Aorta (tissue), 5 donors: ENCODE measurements around the gene CCDC28B. TPM values are rescaled to one million over a fixed set of nuclear protein-coding genes. Genes with fewer than 3 reads are reported as not detected.
A peak's percentile ranks its signal among the peaks of the same experiment; 100 is the strongest.

ENCODE experiments used
- ATAC-seq: fragments of 200-7000 bp; cut with Tn5 transposase; one replicate; pipeline ENCODE4 v1.9.1; 2022; ENCODE audit warnings: moderate library complexity; ENCODE audit not compliant: low FRiP score
- DNase-seq, 2 donors: peaks; one replicate each; pipeline ENCODE4 v3.0.0-alpha.2; 2020
- H3K27ac ChIP-seq, 2 donors: one replicate each; pipeline ENCODE4 v1.5.1; 2013; ENCODE audit warnings: low read length in 2 of 2, mild to moderate bottlenecking in 2 of 2, moderate library complexity in 2 of 2, control low read depth in 1 of 2, inconsistent platforms in 1 of 2, low read depth in 1 of 2
- H3K27me3 ChIP-seq, 2 donors: one replicate each; pipeline ENCODE4 v1.6.1; 2013; ENCODE audit warnings: control low read depth in 1 of 2, low read length in 1 of 2, mild to moderate bottlenecking in 1 of 2, moderate library complexity in 1 of 2; ENCODE audit not compliant: insufficient read depth in 2 of 2, control insufficient read depth in 1 of 2
- H3K36me3 ChIP-seq, 2 donors: one replicate each; pipeline ENCODE4 v1.6.1; 2013; ENCODE audit warnings: control low read depth in 1 of 2, low read length in 1 of 2, mild to moderate bottlenecking in 1 of 2; ENCODE audit not compliant: insufficient read depth in 2 of 2, control insufficient read depth in 1 of 2
- H3K4me1 ChIP-seq, 2 donors: one replicate each; pipeline ENCODE4 v1.6.1; 2013; ENCODE audit warnings: low read length in 2 of 2, control low read depth in 1 of 2, mild to moderate bottlenecking in 1 of 2, moderate library complexity in 1 of 2; ENCODE audit not compliant: insufficient read depth in 2 of 2, control insufficient read depth in 1 of 2
- H3K4me3 ChIP-seq, 2 donors: one replicate each; pipeline ENCODE4 v1.5.1; 2013; ENCODE audit warnings: low read length in 2 of 2, control low read depth in 1 of 2, mild to moderate bottlenecking in 1 of 2
- H3K9me3 ChIP-seq: one replicate; pipeline ENCODE4 v1.6.1; 2013; ENCODE audit warnings: mild to moderate bottlenecking, low read length; ENCODE audit not compliant: control insufficient read depth
- WGBS, 2 donors: extraction: QIAGEN DNeasy Blood & Tissue Kit; methylation state at CpG; one replicate each; pipeline ENCODE4 v1.1.7; 2013; 5-methylcytosine and 5-hydroxymethylcytosine counted together
- intact Hi-C, 2 donors: fragments of 100-400 bp; cut with DNase I; formaldehyde crosslinking; loops; one replicate each; pipeline versions ENCODE4 v1.14.2 to v1.15.0; 2022
- polyA plus RNA-seq, 2 donors: library from polyadenylated mRNA; stranded (reverse); fragments of 200-250 nt; gene quantifications; one replicate each; pipeline ENCODE4 v1.2.3, GENCODE V29; 2013
- total RNA-seq, 2 donors: library from RNA; stranded (reverse); fragmentation: NEBNext Ultra II Directional; extraction: Animal tissue kit (Norgen Biotek cat#: 25700); gene quantifications; one replicate each; pipeline ENCODE4 v1.2.1, GENCODE V29; 2021
- donor health status: healthy with polysubstance abuse.
- donor health status: Bipolar disorder and iron deficiency.
- donor health status: DM: no; HTN: no; CAD: no.
- donor health status: DM: no; HTN: no; CAD: no.
- donor health status: DM: yes; HTN: yes; CAD: no.

Gene CCDC28B
- total and polyA plus RNA-seq, 4 donors = 2.8 to 10.5 (median 6.0) TPM

DNA sequence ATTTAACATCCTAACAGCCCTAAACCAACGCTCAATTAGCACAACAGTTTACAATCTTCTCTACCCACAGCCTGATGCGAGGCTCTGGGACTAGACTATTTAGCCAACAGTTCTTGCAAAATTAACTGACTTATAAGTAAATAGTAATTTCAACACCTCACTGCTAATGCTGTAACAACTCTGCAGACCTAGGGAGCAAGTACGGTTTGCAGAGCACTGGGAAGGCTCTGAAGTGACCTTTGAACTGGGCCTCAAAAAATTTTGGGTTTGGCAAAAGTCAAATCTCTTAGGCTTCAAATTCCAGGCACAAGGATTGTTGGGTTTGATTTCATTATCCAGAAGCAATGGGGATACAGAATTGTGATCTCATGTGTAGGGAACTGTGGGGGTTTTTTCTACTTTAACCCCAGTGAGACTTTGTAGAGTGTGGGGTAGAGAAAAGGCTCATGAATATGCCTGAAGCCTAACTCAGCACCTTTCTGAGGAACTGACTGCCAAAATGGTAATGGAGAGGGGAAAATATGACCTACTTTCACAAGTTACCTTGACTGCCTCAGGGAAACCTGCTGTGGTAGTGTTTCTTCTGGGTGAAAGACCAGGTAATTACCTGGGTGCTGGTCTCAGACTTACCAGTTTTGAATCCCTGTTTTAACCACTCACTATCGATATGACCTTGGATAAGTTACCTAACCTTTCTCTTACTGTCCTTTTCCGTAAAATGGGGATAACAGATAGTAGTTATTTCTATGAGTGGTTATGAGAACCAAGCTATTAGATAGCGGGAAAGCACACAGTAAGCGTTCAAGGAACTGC is 21.8 kb upstream of the CCDC28B start:
- Histone ChIP-seq H3K4me3 (peak overlapping the region; percentile 20 to 21), H3K9me3 (no peaks in the 10 kb centered on the region), H3K27ac (peak overlapping the region; percentile 4 to 89), H3K27me3 (no peaks in the 10 kb centered on the region), H3K4me1 (no peaks in the 10 kb centered on the region), H3K36me3 (no peaks in the 10 kb centered on the region)
- DNase-seq = no peak
- no peak for ATAC-seq
- intact Hi-C loops = loop anchor here in 1 of 2 donors (5.0 kb wide), 1 partner anchor 71 kb away; the partner anchor contains the start of gene KPNA6
- 81% methylated on average over 7 of the region's 7 CpGs for WGBS, 2 donors

DNA sequence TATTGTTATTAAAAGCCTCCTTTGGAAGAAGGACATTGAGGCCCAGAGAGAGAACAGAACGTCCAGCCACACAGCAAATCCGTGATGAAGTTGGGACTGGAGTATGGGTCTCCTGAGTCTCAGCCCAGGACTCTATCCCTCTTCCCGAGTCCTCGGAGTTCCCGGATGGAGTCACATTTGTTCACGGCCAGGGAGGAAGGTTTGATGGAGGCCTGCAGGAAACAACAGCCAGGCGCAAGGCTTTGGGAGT is 21.3 kb upstream of the CCDC28B start:
- H3K9me3 ChIP-seq = no peaks in the 10 kb centered on the region
- H3K27ac ChIP-seq = peak overlapping the region; percentile 4 to 89
- ATAC-seq (no peak), DNase-seq (no peak)
- WGBS, 2 donors = 5 to 7% methylated on average over 7 of the region's 7 CpGs
- H3K27me3 ChIP-seq = no peaks in the 10 kb centered on the region
- peak overlapping the region; percentile 20 to 21 for H3K4me3 ChIP-seq
- no peaks in the 10 kb centered on the region for H3K36me3 ChIP-seq
- H3K4me1 ChIP-seq = no peaks in the 10 kb centered on the region
- intact Hi-C loops = loop anchor here in 1 of 2 donors (5.0 kb wide), 1 partner anchor 72 kb away; the partner anchor contains the start of gene KPNA6

DNA sequence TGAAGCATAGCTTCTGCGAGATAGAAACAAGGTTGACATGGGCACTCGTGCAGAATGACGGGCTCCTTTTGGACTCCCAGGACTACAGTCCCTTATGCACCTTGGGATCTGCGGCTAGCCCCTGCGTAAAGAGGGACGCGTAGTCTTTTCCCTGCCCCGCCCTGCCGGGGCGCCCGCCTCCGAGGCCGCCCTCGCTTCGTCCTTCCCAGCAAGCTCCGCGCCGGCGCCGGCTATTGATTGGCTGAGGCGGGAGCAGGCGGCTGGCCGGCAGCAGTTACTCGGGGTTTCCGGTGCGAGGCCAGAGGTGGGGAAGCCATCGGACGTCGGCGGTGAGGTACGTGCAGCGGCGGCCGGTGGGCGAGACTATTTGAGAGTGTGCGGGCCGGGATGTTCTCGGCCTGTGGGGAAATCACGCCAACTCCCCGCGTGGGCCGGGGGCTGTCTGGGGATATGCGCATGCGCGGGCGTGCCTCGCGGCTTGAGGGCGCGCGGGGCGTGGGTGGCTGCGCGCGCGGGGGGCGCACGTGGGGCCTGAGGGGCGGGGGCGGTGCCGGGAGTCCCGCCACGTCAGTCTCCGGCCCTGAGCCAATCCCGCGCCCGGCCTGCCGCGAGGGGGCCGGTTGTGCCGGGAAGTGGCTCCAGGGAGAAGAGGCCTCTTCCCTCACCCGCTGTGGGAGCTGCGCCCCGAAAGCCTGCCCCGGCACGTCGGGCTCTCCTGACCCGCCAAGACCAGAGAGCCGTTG is 20.8 kb upstream of the CCDC28B start, which contains the start of gene TXLNA:
Gene TXLNA, plus strand, starts transcription at position 233 of the 743 bp plus-strand sequence. CDS start 671 bp downstream, outside the sequence.
- peak within 1 kb of the TSS; percentile 56 for H3K4me3 ChIP-seq
- ATAC-seq (peak; percentile 96), DNase-seq (peak; percentile 97 to 98)
- peaks cover 0 to 2% of the 10 kb centered on the region in 2 donors for H3K36me3 ChIP-seq
- WGBS, 2 donors = 1% methylated on average over 55 to 79 of the region's 79 CpGs
- peak within 1 kb of the TSS; percentile 63 to 89 for H3K27ac ChIP-seq
- no peaks in the 10 kb centered on the region for H3K4me1 ChIP-seq
- no peaks in the 10 kb centered on the region for H3K27me3 ChIP-seq
- no peaks in the 10 kb centered on the region for H3K9me3 ChIP-seq
- intact Hi-C loops = loop anchor here in 1 of 2 donors (5.0 kb wide), 1 partner anchor 72 kb away; the partner anchor contains the start of gene KPNA6

DNA sequence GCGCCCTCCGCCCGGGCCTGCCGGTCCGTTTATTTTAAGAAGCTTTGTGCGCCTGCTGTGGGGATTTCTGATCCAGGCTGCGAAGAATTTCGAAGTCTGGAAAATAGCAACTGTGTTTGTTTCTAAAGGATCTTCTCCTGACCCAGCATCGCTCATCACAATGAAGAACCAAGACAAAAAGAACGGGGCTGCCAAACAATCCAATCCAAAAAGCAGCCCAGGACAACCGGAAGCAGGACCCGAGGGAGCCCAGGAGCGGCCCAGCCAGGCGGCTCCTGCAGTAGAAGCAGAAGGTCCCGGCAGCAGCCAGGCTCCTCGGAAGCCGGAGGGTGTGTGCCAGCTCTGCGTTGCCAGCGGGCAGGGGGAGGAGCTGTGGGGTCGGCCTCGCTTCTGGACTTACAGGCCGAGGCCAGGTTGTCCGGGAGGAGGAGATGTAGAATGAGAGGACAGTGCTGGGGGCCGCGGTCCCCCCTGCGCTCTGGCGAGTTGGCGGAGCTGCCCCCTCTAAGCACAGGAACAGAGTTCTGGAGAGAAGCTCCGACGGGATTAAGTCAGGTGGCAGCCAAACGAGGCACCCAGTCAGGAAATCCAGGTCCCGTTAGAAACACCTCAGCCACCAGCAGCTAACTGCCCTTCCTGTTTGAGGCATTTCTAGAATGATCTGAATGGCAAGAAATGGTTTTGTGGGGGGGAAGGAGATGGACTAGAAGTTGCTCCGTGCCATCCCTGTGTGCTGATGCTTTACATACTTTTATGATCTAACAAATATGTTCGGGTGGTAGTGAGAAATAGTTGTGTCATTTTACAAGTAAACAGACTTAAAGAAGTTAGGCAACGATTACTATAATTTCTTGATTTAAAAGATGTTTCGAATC is 20.0 kb upstream of the CCDC28B start:
- 4% methylated on average over 36 of the region's 36 CpGs for WGBS, 2 donors
- peaks cover 0 to 2% of the 10 kb centered on the region in 2 donors for H3K36me3 ChIP-seq
- H3K9me3 ChIP-seq = no peaks in the 10 kb centered on the region
- intact Hi-C loops = no loop called here
- peak overlapping the region; percentile 63 to 88 for H3K27ac ChIP-seq
- peak overlapping the region; percentile 56 for H3K4me3 ChIP-seq
- ATAC-seq (peak; percentile 53), DNase-seq (peak; percentile 79 to 88)
- no peaks in the 10 kb centered on the region for H3K4me1 ChIP-seq
- H3K27me3 ChIP-seq = no peaks in the 10 kb centered on the region

DNA sequence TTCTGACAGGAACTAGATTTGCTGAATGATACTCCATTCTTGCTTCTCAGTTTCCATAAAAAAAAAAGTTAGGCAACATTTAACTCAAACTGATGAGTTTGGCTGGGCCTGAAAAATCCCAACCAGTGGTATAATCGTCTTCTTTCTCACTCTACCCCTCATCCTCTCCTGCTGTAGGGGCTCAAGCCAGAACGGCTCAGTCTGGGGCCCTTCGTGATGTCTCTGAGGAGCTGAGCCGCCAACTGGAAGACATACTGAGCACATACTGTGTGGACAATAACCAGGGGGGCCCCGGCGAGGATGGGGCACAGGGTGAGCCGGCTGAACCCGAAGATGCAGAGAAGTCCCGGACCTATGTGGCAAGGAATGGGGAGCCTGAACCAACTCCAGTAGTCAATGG is 19.3 kb upstream of the CCDC28B start:
- ATAC-seq = no peak
- H3K9me3 ChIP-seq = no peaks in the 10 kb centered on the region
- H3K4me1 ChIP-seq = no peaks in the 10 kb centered on the region
- no peak overlapping the region for H3K4me3 ChIP-seq
- peaks cover 0 to 3% of the 10 kb centered on the region in 2 donors for H3K36me3 ChIP-seq
- no peak for DNase-seq
- H3K27ac ChIP-seq = peak overlapping the region in 1 of 2 donors; percentile 5
- 66 to 69% methylated on average over 9 of the region's 9 CpGs for WGBS, 2 donors
- H3K27me3 ChIP-seq = no peaks in the 10 kb centered on the region
- intact Hi-C loops = no loop called here

DNA sequence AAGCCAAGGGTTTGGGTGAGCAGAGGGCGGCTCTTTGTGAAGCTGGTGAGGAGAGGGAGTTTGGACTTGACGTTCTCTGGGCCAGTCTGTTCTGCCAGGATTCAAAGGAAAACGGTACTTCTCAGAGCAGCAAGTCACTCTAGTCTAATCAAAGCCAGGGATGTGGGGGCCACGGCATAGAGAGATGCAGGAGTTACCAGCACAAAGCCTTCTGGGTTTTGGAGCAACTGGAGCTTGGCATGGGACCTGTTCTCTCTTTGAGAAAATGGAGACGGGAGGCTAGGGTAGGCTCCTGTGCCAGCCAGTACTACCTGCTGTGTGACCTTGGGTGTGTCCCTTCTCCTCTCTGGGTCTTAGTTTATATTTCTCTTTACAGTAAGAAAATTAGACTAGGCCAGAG is 18.8 kb upstream of the CCDC28B start:
- no peak for ATAC-seq
- peak overlapping the region in 1 of 2 donors; percentile 21 for H3K27ac ChIP-seq
- 40 to 44% methylated on average over 5 of the region's 5 CpGs for WGBS, 2 donors
- DNase-seq = no peak
- H3K36me3 ChIP-seq = peaks cover 3 to 4% of the 10 kb centered on the region in 2 donors
- no peaks in the 10 kb centered on the region for H3K9me3 ChIP-seq
- H3K27me3 ChIP-seq = no peaks in the 10 kb centered on the region
- no peaks in the 10 kb centered on the region for H3K4me1 ChIP-seq
- no peak overlapping the region for H3K4me3 ChIP-seq
- intact Hi-C loops = no loop called here

DNA sequence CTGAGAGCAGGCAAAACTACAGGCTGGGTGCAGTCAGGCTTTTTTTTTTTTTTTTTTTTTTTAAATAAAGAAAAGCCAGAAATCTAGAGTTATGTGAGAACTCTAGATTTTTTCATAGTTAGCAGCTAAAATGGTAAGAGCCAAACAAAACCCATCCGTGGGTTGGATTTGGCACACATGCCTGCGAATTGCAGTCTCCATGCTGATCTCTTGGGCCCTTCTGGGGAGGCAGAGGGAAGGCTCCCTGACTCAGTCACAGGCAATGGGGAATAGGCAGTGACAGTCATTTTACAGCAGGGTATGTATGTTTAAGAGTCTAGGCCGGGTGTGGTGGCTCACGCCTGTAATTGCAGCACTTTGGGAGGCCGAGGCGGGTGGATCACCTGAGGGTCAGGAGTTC is 18.3 kb upstream of the CCDC28B start:
- H3K9me3 ChIP-seq = no peaks in the 10 kb centered on the region
- no peak overlapping the region for H3K27ac ChIP-seq
- 53 to 59% methylated on average over 6 of the region's 6 CpGs for WGBS, 2 donors
- no peaks in the 10 kb centered on the region for H3K4me1 ChIP-seq
- DNase-seq (peak in 1 of 2 donors; percentile 49), ATAC-seq (no peak)
- H3K4me3 ChIP-seq = no peak overlapping the region
- peaks cover 3 to 4% of the 10 kb centered on the region in 2 donors for H3K36me3 ChIP-seq
- intact Hi-C loops = no loop called here
- no peaks in the 10 kb centered on the region for H3K27me3 ChIP-seq

DNA sequence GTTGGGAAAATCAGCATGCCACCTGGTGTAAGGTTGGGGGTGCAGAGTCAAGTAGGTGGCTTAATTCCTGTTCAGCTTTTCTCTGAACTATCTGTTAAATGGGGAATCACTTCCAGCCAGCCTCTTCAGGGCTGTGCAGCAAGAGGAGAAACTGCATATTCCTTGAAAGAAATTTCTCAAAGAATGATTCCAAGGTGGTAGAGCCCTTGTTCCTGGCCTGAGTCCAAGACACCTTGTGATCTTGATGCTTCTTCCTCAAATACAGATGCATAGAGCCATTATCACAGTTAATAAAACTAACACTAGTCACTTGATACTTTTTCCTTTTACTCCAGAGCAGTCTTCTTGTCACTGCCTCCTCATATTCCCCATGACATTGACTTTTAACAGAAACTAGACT is 15.7 kb upstream of the CCDC28B start:
- Histone ChIP-seq H3K4me3 (no peak overlapping the region), H3K36me3 (peaks cover 6 to 11% of the 10 kb centered on the region in 2 donors), H3K4me1 (no peaks in the 10 kb centered on the region), H3K9me3 (no peaks in the 10 kb centered on the region), H3K27me3 (no peaks in the 10 kb centered on the region), H3K27ac (no peak overlapping the region)
- ATAC-seq (no peak), DNase-seq (no peak)
- intact Hi-C loops = no loop called here
